NCI-H187 (cell line): Measurements from ENCODE around the gene UBASH3A.
"Not testable (repeated sequence)": the region's sequence is repeated elsewhere in the genome, so short reads cannot be mapped to it uniquely, and the experiment has no call there.

Source experiments
- DNase-seq, 2 experiments: peaks; one replicate each; lab custom pipeline; 2025; lab: John Stamatoyannopoulos, UW

The UBASH3A gene

DNA sequence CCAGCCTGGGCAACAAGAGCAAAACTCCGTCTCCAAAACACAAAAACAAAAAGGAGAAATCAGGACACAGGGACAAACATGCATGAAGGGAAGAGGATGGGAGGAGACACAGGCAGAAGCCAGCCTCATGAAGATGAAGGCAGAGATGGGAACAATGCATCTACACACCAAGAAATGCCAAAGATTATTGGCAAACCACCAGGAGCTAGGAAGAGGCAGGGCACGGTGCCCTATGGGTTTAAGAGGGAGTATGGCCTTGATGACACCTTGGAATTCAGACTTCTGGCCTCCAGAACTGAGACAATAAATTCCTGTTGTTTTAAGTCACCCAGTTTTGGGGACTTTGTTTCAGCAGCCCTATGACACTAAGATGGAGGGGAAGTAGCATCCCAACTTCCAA lies 13.0 kb upstream of the UBASH3A start:
- DNase-seq: no peak

DNA sequence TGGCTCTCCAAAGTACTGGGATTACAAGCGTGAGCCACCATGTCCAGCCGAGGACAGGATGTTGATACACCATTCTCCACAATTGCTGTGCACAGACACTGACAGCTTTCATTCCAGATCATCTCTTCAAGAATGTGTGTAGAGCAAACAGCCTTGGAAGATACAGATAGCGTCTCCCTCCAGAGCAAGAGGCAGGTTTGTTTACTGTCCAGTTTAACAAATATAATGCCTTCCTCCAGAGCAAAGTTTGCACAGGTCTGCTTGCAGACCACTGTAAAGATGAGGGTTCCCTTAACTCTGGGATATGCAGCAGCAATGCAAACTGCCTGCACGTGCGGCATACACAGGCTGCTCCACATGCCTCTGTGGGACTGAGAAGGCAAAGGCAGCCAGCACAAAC lies 12.4 kb upstream of the UBASH3A start:
- no peak for DNase-seq

DNA sequence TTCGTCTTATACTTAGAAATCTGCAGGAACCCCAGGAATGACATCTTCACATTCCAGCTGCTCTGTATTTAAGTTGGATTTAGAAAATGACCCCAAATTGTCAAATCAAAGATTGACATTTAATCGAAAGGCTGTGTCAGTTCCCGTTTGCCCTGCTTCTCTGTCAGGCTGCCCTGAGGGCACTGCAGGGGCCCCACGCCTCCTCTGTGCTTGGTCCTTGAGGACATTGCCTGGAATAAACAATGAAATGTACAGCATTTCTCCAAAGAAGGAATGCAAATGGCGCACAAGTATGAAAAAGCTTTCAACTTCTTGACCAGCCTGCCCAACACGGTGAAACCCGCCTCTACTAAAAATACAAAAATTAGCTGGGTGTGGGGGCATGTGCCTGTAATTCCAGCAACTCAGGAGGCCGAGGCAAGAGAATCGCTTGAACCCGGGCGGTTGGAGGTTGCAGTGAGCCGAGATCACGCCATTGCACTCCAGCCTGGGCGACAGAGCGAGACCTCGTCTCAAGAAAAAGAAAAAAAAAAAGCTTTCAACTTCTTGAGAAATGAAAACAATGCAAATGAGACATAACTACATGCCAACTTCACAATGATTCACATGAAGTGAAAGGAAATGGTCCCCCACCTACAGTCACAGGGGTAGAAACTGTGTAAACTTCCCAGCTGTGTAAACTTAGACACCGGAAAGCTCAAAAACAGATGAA lies 10.8 kb upstream of the UBASH3A start:
- no peak for DNase-seq

- no peak for DNase-seq
Observed at GRCh38 chr21:42393443-42393950, 10.2 kb upstream of the UBASH3A start.

GRCh38 chr21:42395302-42395701 lies 8.4 kb upstream of the UBASH3A start:
- no peak for DNase-seq

DNA sequence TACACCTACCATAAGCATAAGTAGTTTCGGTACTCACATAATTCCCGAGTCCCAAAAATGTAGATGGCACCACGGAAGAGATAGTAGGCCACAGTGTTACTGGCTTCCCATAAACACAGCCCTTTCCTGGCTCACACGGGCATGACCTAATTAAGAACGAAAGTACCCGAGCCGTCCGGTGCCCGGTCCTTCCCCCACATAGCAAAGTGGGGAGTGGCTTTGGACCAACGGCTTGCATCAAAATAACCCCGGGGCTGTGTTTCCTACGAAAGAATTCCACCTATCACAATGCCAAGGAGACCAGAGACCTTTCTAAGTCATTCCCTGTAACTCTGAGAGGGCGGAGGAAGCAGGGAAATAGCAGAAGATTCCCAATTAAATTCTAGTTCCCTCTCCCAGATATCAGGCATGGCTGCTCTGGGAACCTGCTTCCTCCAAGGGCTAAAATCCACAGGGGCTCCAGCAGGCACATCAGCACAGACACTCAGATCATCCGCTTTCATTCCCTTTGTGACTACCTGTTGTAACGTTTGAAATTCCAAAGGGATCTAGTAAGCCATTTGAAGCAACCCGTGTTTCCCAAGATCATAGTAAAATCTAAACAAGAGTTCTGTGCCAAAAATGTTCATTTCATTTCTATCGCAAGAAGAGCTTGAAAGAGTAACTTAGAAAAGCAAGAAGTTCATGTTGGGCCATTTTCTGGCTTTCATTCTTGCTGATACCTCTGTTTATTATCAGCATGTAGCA lies 7.6 kb upstream of the UBASH3A start, which contains the start of gene TMPRSS3:
Gene TMPRSS3 (minus strand): TSS at position 148 of the 747 bp plus-strand sequence. CDS start 635 bp downstream, outside the sequence.
- no peak for DNase-seq

DNA sequence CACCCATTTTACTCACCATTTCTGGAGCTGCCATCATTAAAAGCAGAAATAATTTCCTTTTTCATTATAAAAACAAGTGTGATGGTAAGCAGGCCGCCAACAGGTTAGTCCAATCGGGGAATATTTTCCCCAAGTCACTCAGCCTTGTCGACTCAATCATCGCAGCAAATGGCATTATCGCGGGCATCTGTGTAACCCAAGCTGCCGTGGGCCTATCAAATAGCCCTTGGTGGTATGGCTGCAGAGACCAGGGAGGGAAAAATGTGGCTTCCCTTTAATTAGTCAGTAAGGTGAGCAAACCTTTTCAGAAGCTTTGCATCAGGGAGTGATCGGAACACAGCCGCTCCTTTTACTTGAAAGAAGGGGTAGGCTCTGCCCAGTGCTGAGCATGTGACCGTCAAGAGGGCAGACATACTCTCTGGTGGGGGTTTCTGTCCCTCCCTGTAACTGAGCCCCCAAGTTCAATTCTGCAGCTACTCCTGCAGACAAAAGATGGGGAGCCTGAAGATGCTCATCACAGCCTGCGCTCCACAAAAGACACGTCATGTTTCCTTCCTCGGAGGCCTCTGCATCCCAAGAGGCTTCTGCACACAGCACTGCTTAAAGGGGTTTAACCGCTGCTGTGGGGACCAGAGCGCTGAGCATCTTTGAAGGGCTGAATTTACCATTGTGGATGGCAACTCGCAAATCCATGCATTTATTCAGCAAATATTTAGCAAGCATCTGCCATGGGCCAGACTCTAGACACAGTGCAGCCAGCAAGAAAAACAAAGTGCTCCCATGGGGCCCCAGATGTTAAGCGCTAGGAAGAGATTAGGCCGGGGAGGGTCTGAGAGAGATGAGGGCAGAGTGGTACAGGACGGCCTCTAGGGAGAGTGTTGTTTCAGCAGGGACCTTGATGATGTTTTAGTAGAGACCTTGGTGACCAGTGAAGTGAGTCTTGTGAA lies 6.6 kb upstream of the UBASH3A start:
- DNase-seq: no peak

- DNase-seq: no peak
Observed at GRCh38 chr21:42397746-42398394, 5.8 kb upstream of the UBASH3A start.

DNA sequence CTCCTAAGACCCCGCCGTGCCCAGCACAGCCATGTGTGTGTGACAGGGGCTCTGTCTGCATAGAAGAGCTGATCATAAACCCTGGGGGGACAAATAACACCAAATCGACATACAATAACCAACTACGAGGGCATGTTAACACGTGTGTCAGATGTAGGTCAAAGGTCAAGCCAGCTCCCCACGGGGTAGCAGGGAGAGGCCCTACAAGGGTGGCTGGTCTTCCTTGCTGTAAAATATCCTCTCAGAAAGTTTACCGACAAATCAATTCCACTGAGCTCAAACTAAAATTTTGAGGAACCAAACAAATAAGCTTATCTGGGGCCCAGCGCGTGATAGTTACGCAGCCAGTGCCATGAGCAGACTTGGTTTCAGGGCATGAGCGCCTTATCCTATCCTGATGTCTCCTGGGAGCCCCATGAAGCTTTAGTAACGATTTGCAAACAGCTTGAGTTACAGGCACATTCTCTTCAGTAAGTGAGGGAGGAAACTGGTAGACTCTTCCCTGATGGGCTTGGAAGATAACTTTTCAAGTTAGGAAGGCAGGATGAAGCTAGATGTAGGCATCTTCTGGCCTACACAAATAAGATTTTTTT lies 5.2 kb upstream of the UBASH3A start:
- no peak for DNase-seq

- no peak for DNase-seq
Observed at GRCh38 chr21:42400525-42400924, 3.2 kb upstream of the UBASH3A start.

DNA sequence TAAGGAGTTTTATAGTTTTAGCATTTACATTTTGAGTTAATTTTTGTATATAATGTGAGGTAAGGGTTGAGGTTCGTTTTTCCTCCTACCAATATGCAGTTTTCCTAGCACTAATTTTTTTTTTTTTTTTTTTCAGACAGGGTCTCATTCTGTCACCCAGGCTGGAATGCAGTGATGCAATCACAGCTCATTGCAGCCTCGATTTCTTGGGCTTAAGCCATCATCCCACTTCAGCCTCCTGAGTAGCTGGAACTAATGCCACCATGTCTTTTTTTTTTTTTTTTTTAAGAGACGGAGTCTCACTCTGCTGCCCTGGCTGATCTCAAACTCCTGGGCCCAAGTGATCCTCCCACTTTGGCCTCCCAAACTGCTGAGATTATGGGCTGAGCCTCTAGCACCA lies 2.5 kb upstream of the UBASH3A start:
- no peak for DNase-seq

- DNase-seq: no peak
Observed at GRCh38 chr21:42401820-42402251, 1.9 kb upstream of the UBASH3A start.

- no peak for DNase-seq
Observed at GRCh38 chr21:42404539-42404938, 837 bp downstream of the UBASH3A start.

- no peak for DNase-seq
Observed at GRCh38 chr21:42405064-42406013, 1.6 kb downstream of the UBASH3A start.

DNA sequence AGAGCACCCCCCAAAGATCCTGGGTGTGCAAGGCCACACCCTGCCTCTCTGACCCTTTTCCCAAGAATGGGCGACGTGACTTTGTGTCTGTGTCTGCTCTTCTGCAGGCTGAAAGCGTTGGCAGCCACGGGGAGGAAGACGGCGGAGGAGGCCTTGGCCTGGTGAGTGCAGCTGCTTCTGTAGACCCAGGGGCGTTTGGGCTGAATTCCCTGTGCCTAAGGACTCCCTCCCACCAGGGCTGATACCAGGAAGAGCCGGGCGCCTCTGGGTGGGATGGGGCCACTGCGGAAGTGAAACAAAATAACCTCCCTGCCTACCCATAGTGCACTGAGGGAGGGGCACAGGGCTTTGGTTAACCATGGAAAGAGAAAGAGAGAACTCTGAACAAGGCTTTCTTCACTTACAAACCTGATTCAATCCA lies 2.5 kb downstream of the UBASH3A start:
- no peak for DNase-seq

DNA sequence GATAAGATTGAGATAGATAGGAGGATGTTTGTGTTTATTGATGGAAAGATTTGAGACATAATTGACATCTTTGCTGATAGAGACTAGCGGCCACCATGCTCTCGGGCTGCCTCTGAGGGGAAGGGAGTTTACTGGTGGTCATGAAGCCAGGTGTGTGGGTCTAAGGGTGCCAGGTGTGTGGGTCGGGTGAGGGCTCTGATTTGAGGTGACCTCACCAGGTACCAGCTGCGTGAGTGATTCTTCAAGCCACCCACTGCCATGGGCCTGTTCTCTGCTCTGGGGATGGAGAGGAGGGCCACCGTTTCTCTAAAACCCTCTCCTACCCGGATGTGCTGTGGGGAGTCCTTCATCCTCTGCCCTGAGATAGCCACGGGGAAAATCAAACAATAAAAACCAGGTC lies 3.2 kb downstream of the UBASH3A start:
- no peak for DNase-seq

DNA sequence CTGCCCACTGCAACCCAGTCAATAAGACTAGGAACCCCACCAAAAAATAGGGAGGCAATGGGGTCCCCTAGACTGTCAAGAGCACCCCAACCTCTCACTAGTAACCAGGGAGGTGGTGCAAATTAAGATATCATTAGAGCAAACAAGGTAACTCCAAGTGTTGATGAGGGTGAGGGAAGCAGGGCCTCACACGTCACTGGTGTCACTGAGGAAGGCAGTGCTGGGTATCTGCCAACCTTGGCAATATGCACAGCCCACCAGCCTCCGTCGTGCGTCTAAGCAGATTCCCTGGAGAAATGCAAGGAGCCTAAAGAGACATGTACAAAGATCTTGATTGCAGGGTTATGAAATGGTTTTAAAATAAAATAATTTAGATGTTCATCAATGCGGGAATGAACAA lies 3.8 kb downstream of the UBASH3A start:
- DNase-seq: no peak

- not testable (repeated sequence) for DNase-seq
Observed at GRCh38 chr21:42408718-42409117, 5.0 kb downstream of the UBASH3A start.

- no peak for DNase-seq
Observed at GRCh38 chr21:42409366-42409765, 5.7 kb downstream of the UBASH3A start.
